NCI-H1694 treated with DMSO at 0.1 percent for 48 hours (cell line): ENCODE measurements around the gene TSHZ1.

ENCODE experiments used
- DNase-seq: peaks from one replicate; lab custom pipeline; 2025; lab: John Stamatoyannopoulos, UW

TSHZ1 gene

GRCh38 chr18:75210274-75211001 lies at the start of gene TSHZ1:
TSS of gene TSHZ1 (plus strand) at chr18:75210797. CDS start at chr18:75211877, 1,080 bp downstream.
- peak; percentile 92 for DNase-seq

- no peak for DNase-seq
Observed at GRCh38 chr18:75161256-75162028, 49.2 kb upstream of the TSHZ1 start.

- no peak for DNase-seq
Observed at GRCh38 chr18:75162467-75162866, 48.1 kb upstream of the TSHZ1 start.

GRCh38 chr18:75162978-75163377 lies 47.6 kb upstream of the TSHZ1 start:
- no peak for DNase-seq

GRCh38 chr18:75163736-75164135 lies 46.9 kb upstream of the TSHZ1 start:
- no peak for DNase-seq

- DNase-seq, result no peak
Observed at GRCh38 chr18:75164479-75164878, 46.1 kb upstream of the TSHZ1 start.

GRCh38 chr18:75165926-75166325 lies 44.7 kb upstream of the TSHZ1 start:
- DNase-seq, result no peak

GRCh38 chr18:75167137-75167536 lies 43.5 kb upstream of the TSHZ1 start:
- DNase-seq, result no peak

GRCh38 chr18:75167759-75168618 lies 42.6 kb upstream of the TSHZ1 start:
- DNase-seq, result no peak

- no peak for DNase-seq
Observed at GRCh38 chr18:75168619-75169018, 42.0 kb upstream of the TSHZ1 start.

GRCh38 chr18:75169411-75169810 lies 41.2 kb upstream of the TSHZ1 start:
- DNase-seq, result no peak

GRCh38 chr18:75170022-75170789 lies 40.4 kb upstream of the TSHZ1 start:
- DNase-seq, result no peak

GRCh38 chr18:75170916-75171315 lies 39.7 kb upstream of the TSHZ1 start:
- no peak for DNase-seq

GRCh38 chr18:75172299-75173124 lies 38.1 kb upstream of the TSHZ1 start:
- no peak for DNase-seq

GRCh38 chr18:75173125-75173432 lies 37.5 kb upstream of the TSHZ1 start:
- DNase-seq, result no peak

- no peak for DNase-seq
Observed at GRCh38 chr18:75173738-75174137, 36.9 kb upstream of the TSHZ1 start.

GRCh38 chr18:75176849-75177248 lies 33.7 kb upstream of the TSHZ1 start:
- DNase-seq, result no peak

- no peak for DNase-seq
Observed at GRCh38 chr18:75178376-75178775, 32.2 kb upstream of the TSHZ1 start.

- DNase-seq, result no peak
Observed at GRCh38 chr18:75179819-75180600, 30.6 kb upstream of the TSHZ1 start.

GRCh38 chr18:75183524-75183923 lies 27.1 kb upstream of the TSHZ1 start:
- no peak for DNase-seq
